Ovary (tissue), 9 donors: ENCODE measurements around the gene KRTAP10-9. TPM values are rescaled to one million over a fixed set of nuclear protein-coding genes. Genes with fewer than 3 reads are reported as not detected.
"Not testable (repeated sequence)": the region's sequence is repeated elsewhere in the genome, so short reads cannot be mapped to it uniquely, and the experiment has no call there.

Experiments
- DNase-seq, 5 donors: peaks; one replicate each; pipeline ENCODE4 v3.0.0-alpha.2; 2019 to 2020
- H3K27ac ChIP-seq, 2 donors: fragments of 200-600 bp; one replicate each; pipeline versions ENCODE4 v1.5.1 to v1.8.0; 2019 to 2022
- H3K27me3 ChIP-seq: fragments of 200-600 bp; one replicate; pipeline ENCODE4 v1.8.0; 2022
- H3K36me3 ChIP-seq: fragments of 200-600 bp; sonication (generic); one replicate; pipeline ENCODE4 v1.5.1; 2019
- H3K4me1 ChIP-seq: one replicate; pipeline ENCODE4 v1.8.1; 2013; ENCODE audit warnings: mild to moderate bottlenecking, moderate library complexity; ENCODE audit not compliant: insufficient read depth
- H3K4me3 ChIP-seq: fragments of 200-600 bp; sonication (generic); one replicate; pipeline ENCODE4 v1.5.1; 2017
- H3K9me3 ChIP-seq, 2 donors: fragments of 200-600 bp in 1 of 2; sonication (generic) in 1 of 2; one replicate each; pipeline versions ENCODE4 v1.5.1 to v1.8.1; 2013 to 2019; ENCODE audit warnings: mild to moderate bottlenecking in 1 of 2, moderate library complexity in 1 of 2
- CTCF ChIP-seq, 3 donors: fragments of 450-650 bp in 2 of 3; fragments of 200-600 bp in 1 of 3; IDR thresholded peaks; one replicate each; pipeline versions ENCODE4 v1.5.1 to v1.8.0; 2016 to 2022; ENCODE audit warnings: antibody characterized with exemption in 3 of 3, mild to moderate bottlenecking in 1 of 3
- EP300 ChIP-seq: sonication (generic); formaldehyde crosslinking; IDR thresholded peaks from one replicate; pipeline ENCODE4 v1.6.1; 2017; ENCODE audit warnings: antibody characterized with exemption
- POLR2A ChIP-seq: fragments of 450-650 bp; IDR thresholded peaks from one replicate; pipeline ENCODE4 v1.6.1; 2017; ENCODE audit warnings: antibody characterized with exemption, mild to moderate bottlenecking, moderate library complexity
- WGBS, 3 donors: extraction: QIAGEN DNeasy Blood & Tissue Kit in 1 of 3; methylation state at CpG; one replicate each; pipeline versions ENCODE4 v1.1.5 to v1.1.7; 2013 to 2017; 5-methylcytosine and 5-hydroxymethylcytosine counted together
- intact Hi-C, 4 donors: fragments of 100-400 bp; cut with DNase I; formaldehyde crosslinking; loops; one replicate each; pipeline versions ENCODE4 v1.11.0 to v1.15.1; 2022 to 2023
- polyA plus RNA-seq, 2 donors: library from polyadenylated mRNA; stranded (reverse); fragments of 200-250 nt in 1 of 2; fragments of 350-450 nt in 1 of 2; fragmentation: Illumina TruSeq in 1 of 2; extraction: RNeasy Lipid Tissue Mini Kit (QIAGEN cat#74804) in 1 of 2; gene quantifications; one replicate each; pipeline ENCODE4 v1.2.3, GENCODE V29; 2013 to 2014
- total RNA-seq, 7 donors: library from RNA; depleted of rRNA in 2 of 7; stranded (reverse); fragments of >200 nt in 2 of 7; fragmentation: NEBNext Ultra II Directional in 3 of 7; extraction: Animal tissue kit (Norgen Biotek cat#: 25700) in 3 of 7; gene quantifications; one replicate each; pipeline versions ENCODE4 v1.1.0 to v1.2.4, GENCODE V29; 2016 to 2023
- donor health status: DM: no; HTN: no; CAD: no; lungs with moderate emphysema.
- donor health status: DM: no; HTN: no; CAD: no.
- donor health status: Bipolar disorder and iron deficiency.
- donor health status: DM: yes; HTN: yes; CAD: no.
- donor health status: DM: no; HTN: no; CAD: no.
- donor health status: DM: yes; HTN: yes; CAD: no.

Gene KRTAP10-9
- total and polyA plus RNA-seq, 9 donors = not detected

- H3K27me3 ChIP-seq = no peaks in the 10 kb centered on the region
- no peaks in the 10 kb centered on the region for H3K9me3 ChIP-seq
- WGBS, 3 donors = 85 to 92% (median 86%) methylated on average over 3 of the region's 3 CpGs
- TF ChIP-seq POLR2A (no peak), CTCF (IDR thresholded peaks at IDR 0.05) (no peak), EP300 (no peak)
- no peak overlapping the region for H3K27ac ChIP-seq
- no peak overlapping the region for H3K4me3 ChIP-seq
- H3K36me3 ChIP-seq = no peaks in the 10 kb centered on the region
- intact Hi-C loops = no loop called here
- no peak for DNase-seq
- no peaks in the 10 kb centered on the region for H3K4me1 ChIP-seq
Measured at GRCh38 chr21:44585892-44586291, 41.0 kb upstream of the KRTAP10-9 start.

- no peak for DNase-seq
- Histone ChIP-seq H3K4me1 (no peaks in the 10 kb centered on the region), H3K36me3 (no peaks in the 10 kb centered on the region), H3K9me3 (no peaks in the 10 kb centered on the region), H3K4me3 (no peak overlapping the region), H3K27me3 (no peaks in the 10 kb centered on the region), H3K27ac (no peak overlapping the region)
- no peak for TF ChIP-seq CTCF (IDR thresholded peaks at IDR 0.05)
- no peak for TF ChIP-seq EP300
- TF ChIP-seq POLR2A = no peak
- 89 to 97% (median 90%) methylated on average over 2 of the region's 2 CpGs for WGBS, 3 donors
- intact Hi-C loops = no loop called here
Measured at GRCh38 chr21:44589094-44589493, 37.8 kb upstream of the KRTAP10-9 start.

- TF ChIP-seq POLR2A (no peak), EP300 (no peak), CTCF (IDR thresholded peaks at IDR 0.05) (no peak)
- WGBS, 3 donors = 70 to 73% (median 70%) methylated on average over 24 of the region's 24 CpGs
- no peaks in the 10 kb centered on the region for H3K36me3 ChIP-seq
- H3K27me3 ChIP-seq = no peaks in the 10 kb centered on the region
- intact Hi-C loops = loop anchor here in 1 of 4 donors (2.0 kb wide), 1 partner anchor 49 kb away; no protein-coding TSS in a partner anchor
- H3K4me3 ChIP-seq = no peak overlapping the region
- DNase-seq = no peak
- H3K9me3 ChIP-seq = no peaks in the 10 kb centered on the region
- H3K4me1 ChIP-seq = no peaks in the 10 kb centered on the region
- no peak overlapping the region for H3K27ac ChIP-seq
Measured at GRCh38 chr21:44589586-44590305, 37.1 kb upstream of the KRTAP10-9 start.

GRCh38 chr21:44590311-44590721 lies 36.6 kb upstream of the KRTAP10-9 start:
- 62 to 85% (median 77%) methylated on average over 9 to 10 of the region's 10 CpGs for WGBS, 3 donors
- Histone ChIP-seq H3K36me3 (no peaks in the 10 kb centered on the region), H3K4me3 (no peak overlapping the region), H3K27me3 (no peaks in the 10 kb centered on the region), H3K27ac (no peak overlapping the region), H3K4me1 (no peaks in the 10 kb centered on the region), H3K9me3 (no peaks in the 10 kb centered on the region)
- no peak for DNase-seq
- TF ChIP-seq POLR2A (no peak), CTCF (IDR thresholded peaks at IDR 0.05) (no peak), EP300 (no peak)
- intact Hi-C loops = loop anchor here in 1 of 4 donors (2.0 kb wide), 1 partner anchor 48 kb away; no protein-coding TSS in a partner anchor

- H3K4me3 ChIP-seq, H3K9me3 ChIP-seq, H3K4me1 ChIP-seq, H3K36me3 ChIP-seq, H3K27me3 ChIP-seq, DNase-seq, H3K27ac ChIP-seq: not testable (repeated sequence)
- intact Hi-C loops = loop anchor here in 1 of 4 donors (2.0 kb wide), 1 partner anchor 48 kb away; no protein-coding TSS in a partner anchor
- 42 to 59% (median 56%) methylated on average over 11 to 18 of the region's 19 CpGs for whole genome bisulfite sequencing, 3 donors
Measured at GRCh38 chr21:44590897-44591800, 35.7 kb upstream of the KRTAP10-9 start.

- not testable (repeated sequence) for H3K27me3 ChIP-seq
Measured at GRCh38 chr21:44591801-44592130, 35.1 kb upstream of the KRTAP10-9 start.

More at GRCh38 chr21:44591801-44592130, 35.1 kb upstream of the KRTAP10-9 start:
- H3K4me3 ChIP-seq, DNase-seq, H3K9me3 ChIP-seq, H3K4me1 ChIP-seq, H3K36me3 ChIP-seq, H3K27ac ChIP-seq: not testable (repeated sequence)
- intact Hi-C loops = loop anchor here in 1 of 4 donors (2.0 kb wide), 1 partner anchor 47 kb away; no protein-coding TSS in a partner anchor
- WGBS, 3 donors = 36 to 63% (median 44%) methylated on average over 3 to 4 of the region's 4 CpGs
